GM21447 (cell line): ENCODE measurements around the gene DENR.
"Not testable (repeated sequence)": the region's sequence is repeated elsewhere in the genome, so short reads cannot be mapped to it uniquely, and the experiment has no call there.

Source experiments
- ATAC-seq: cut with Tn5 transposase; IDR thresholded peaks from one replicate; pipeline ENCODE4 v1.9.1; 2021; ENCODE audit not compliant: unreplicated experiment

Gene DENR

DNA sequence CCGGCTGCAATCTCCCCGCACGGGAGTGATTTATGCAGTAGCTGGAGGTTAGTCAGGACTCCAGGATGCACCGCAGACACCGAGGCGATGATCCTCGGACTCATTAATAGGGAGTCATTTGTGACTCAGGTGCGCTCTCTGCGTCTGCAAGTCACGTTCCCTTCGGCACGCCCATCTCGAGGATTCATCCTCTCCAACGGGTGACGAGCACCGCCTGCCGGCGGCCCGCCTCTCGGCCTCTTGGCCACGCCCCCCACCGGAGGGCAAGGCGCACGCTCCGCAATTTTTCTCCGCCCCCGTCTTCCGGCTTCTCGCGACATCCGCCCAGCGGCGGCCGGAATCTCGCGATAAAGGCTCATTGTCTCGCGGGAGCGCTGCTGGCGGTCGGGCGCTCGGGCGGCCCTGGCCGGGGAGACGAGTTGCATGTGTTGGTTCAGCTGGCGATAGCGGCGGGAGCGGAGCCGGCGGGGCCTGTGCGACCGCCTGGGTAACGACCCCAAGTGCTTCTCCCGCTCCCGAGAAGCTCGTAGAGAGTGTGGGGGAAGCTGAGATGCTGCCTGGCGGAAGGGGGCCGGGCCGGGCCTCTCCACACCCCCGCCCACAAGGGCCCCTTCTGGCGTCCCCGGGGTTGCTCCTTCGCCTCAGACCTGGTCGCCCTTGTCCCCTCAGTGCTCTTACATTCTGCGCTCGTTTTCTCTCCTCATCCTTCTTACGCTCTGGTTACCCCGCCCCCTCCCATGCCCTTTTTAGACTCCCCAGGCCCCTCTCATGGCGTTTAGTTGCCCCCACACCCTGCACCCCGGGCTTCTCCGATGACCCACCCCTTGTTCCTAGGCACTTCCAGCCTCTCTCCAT, at the start of gene DENR:
TSS of gene DENR (plus strand) at position 361 of the 855 bp plus-strand sequence. CDS start 878 bp downstream, outside the sequence.
- peak; percentile 92 for ATAC-seq

DNA sequence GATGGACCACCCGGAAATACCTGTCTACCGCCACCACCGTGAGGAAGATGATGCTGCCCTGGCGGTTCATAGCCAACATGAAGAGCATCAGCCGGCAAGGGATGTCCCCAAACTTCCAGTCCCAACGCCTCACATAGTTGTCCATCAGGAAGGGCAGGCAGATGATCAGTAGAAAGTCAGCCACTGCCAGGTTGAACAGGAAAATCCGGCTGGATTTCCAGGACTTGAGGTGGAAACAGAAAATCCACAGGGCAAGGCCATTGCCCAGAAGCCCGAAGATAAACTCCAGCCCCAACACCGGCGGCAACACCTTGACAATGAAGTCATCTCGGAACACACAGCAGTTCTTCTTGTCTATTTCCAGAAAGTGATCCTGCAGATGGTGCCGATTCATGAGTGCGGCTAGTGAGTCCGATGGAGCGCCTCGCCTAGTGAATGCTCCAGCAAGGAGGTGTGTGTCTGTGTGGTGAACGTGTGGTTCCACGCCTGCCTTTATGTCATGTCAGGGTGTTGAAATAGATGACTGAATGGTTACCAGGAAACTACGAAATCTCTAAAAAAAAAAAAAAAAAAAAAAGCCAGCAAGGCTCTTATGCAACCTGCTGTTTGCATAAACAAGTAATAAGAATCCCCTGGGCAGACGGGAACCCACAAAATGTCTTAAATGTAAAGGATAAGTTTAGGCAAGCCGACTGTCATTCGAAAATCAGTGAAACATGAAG, 49.6 kb upstream of the DENR start, which contains the start of gene HCAR2:
TSS of gene HCAR2 (minus strand) at position 468 of the 722 bp plus-strand sequence. CDS start at position 394, 74 bp downstream.
- not testable (repeated sequence) for ATAC-seq

DNA sequence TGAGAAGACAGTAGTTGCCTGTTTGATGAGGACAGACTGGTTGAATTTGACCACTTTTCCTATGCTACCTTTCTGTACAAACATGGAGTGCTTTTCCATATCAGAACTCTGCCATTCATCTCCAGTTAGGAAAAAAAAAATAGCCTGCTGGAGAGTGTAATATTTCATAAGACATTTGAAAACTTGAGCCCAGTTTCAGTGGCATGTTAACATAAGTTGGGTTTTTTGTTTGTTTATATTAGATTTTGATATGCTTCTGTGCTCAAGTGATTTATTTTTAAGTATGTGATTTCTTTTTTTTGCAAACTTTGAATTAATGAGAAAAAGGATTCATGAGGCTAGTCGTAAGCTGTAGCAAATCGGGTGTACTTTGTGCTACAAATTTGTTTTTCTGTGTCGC, 48.8 kb upstream of the DENR start:
- not testable (repeated sequence) for ATAC-seq

- ATAC-seq = not testable (repeated sequence)
Measured at GRCh38 chr12:122709287-122709686, 43.3 kb upstream of the DENR start.

DNA sequence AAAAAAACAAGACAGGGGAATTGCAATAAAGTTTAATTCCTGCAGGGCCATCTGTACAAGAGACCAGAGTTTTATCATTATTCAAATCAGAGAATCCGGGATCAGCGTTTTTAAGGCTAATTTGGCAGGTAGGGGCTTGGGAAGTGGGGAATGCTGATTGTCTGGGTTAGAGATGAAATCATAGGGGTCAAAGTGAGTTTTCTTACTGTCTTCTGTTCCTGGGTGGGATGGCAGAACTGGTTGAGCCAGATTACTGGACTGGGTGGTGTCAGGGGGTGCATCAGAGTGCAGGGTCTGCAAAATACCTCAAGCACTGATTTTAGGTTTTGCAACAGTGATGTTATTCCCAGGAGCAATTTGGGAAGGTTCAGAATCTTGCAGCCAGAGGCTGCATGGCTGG, 42.3 kb upstream of the DENR start:
- ATAC-seq = not testable (repeated sequence)

GRCh38 chr12:122711266-122711665, 41.4 kb upstream of the DENR start:
- not testable (repeated sequence) for ATAC-seq

GRCh38 chr12:122713491-122714188, 39.0 kb upstream of the DENR start:
- ATAC-seq = not testable (repeated sequence)

DNA sequence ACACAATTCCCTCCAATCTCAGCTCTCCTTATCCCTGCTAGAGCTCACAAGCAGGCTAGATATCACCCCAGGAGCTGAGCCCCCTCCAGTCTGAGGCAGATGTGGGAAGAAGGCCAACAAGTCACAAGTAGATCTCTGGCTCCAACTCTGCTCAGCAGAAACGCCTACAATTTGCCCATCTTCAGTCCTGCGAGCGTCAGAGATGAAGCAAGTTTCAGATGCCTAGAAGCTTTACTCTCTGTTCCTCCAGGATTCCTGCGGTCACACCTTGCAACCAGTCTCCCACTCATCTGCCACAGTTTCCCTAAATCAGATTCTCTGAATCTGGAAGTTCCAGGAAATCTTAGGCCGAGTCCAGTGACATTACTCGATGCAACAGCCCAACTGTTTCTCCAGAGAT, 37.4 kb upstream of the DENR start:
- ATAC-seq = not testable (repeated sequence)

DNA sequence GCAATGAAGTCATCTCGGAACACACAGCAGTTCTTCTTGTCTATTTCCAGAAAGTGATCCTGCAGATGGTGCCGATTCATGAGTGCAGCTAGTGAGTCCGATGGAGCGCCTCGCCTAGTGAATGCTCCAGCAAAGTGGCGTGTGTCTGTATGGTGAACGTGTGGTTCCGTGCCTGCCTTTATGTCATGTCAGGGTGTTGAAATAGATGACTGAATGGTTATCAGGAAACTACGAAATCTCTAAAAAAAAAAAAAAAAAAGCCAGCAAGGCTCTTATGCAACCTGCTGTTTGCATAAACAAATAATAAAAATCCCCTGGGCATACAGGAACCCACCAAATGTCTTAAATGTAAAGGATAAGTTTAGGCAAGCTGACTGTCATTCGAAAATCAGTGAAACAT, 36.0 kb upstream of the DENR start, which contains the start of gene HCAR3:
TSS of gene HCAR3 (minus strand) at position 154 of the 400 bp plus-strand sequence. CDS start at position 80, 74 bp downstream.
- ATAC-seq = not testable (repeated sequence)

- ATAC-seq = no peak
Measured at GRCh38 chr12:122721057-122721545, 31.5 kb upstream of the DENR start.

GRCh38 chr12:122722387-122722786, 30.2 kb upstream of the DENR start:
- ATAC-seq = no peak

GRCh38 chr12:122724641-122725243, 27.9 kb upstream of the DENR start:
- ATAC-seq = no peak

GRCh38 chr12:122725452-122726079, 27.1 kb upstream of the DENR start:
- no peak for ATAC-seq

GRCh38 chr12:122726080-122726558, 26.5 kb upstream of the DENR start:
- no peak for ATAC-seq

DNA sequence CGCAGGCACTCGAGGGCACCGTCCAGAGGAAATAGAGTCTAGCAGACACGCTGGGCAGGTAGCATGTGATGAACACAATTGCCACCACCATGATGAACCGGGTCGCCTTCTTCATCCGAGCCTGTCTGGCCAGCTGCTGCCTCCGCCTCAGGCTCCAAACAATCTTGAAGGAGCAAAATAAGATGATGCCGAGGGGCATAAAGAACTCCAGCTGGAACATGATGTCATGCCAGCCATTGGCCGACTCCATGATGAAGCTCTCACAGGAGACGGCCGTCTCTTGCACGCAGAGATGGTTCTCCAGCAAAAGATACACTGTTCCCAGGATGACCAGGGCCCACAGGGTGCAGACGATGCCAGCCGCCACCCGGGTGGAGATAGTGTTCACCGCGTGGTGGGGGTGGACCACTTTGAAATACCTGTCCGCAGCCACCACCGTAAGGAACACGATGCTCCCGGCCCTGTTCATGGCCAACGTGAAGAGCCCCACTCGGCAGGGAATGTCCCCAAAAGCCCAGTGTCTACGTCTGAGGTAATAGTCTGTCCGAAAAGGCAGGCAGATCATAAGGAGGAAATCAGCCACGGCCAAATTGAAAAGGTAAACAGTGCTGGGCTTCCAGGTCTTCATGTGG, 22.9 kb upstream of the DENR start:
- no peak for ATAC-seq

- no peak for ATAC-seq
Measured at GRCh38 chr12:122730215-122731014, 22.2 kb upstream of the DENR start, which contains the start of gene HCAR1. TSS of gene HCAR1 (minus strand) at chr12:122730844. CDS start at chr12:122730339, 505 bp downstream.

DNA sequence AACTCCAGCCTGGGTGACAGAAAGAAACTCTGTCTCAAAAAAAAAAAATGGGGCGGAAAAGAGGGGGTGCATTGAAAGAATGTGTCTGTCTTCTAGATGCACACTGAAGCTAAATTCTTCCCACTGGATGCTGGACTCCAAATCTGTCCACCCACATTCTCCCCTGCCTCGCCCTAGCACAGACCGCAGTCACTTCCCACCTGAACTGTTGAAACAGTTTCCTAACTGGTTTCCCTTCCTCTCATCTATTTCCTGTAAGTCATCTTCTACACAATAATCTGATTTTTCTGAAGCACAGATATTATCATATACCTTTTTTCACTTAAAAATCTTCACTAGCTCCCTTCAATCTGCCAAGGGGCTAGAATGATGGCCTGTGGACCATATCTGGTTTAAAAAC, 20.5 kb upstream of the DENR start:
- ATAC-seq = no peak

DNA sequence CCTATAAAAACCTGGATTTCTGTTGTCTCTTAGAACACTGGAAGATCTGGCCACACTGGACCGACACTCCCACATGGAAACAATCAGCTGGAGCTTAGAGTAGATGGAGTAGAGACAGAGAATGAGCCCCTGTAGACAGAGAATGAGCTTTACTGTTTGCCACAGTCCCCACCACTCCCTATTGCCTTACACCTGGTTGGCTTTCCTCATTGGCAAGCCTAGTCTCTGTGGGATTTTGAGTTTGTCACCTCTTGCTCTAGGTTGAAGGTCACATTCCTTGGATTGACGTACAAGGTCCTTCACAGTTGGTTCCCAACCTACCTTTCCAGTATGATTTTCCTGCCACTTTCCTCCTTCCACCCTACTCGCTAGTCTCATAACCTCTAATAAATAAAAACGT, 20.0 kb upstream of the DENR start:
- ATAC-seq = no peak

DNA sequence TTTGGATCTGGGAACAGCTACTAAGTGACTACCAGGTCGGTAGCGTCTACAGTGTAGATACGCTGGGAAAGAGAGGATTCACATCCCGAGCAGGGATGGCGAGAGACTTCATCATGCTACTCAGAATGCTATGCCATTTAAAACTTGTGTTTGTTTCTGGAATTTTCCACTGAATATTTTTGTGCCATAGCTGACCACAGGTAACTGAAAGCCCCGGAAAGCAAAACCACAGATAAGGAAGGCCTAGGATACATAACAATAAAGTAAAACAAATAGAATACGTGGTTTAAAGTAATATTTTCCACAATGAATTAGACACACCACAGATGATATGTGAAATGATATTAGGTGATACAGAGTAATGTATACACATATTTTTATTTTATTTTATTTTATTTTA, 14.1 kb upstream of the DENR start:
- no peak for ATAC-seq
